Stimulated activated CD4-positive, alpha-beta T cell treated with anti-CD3 and anti-CD28 coated beads, Interleukin-4, amount 100 ng/mL, for 4 hours (primary cell): ENCODE measurements around the gene TBC1D22A.

Experiments used
- DNase-seq, 2 experiments: peaks; one replicate each; pipeline ENCODE4 v3.0.0-alpha.2; 2020

The TBC1D22A gene

GRCh38 chr22:46893281-46894020 lies 131.0 kb downstream of the TBC1D22A start:
- no peak for DNase-seq

- DNase-seq, result no peak
Measured at GRCh38 chr22:46894081-46894671, 131.7 kb downstream of the TBC1D22A start.

GRCh38 chr22:46894851-46895640 lies 132.6 kb downstream of the TBC1D22A start:
- DNase-seq, result no peak

GRCh38 chr22:46895753-46896152 lies 133.3 kb downstream of the TBC1D22A start:
- no peak for DNase-seq

- no peak for DNase-seq
Measured at GRCh38 chr22:46896166-46896565, 133.7 kb downstream of the TBC1D22A start.

- no peak for DNase-seq
Measured at GRCh38 chr22:46896568-46897245, 134.3 kb downstream of the TBC1D22A start.

- DNase-seq, result no peak
Measured at GRCh38 chr22:46897246-46897623, 134.8 kb downstream of the TBC1D22A start.

GRCh38 chr22:46900549-46900948 lies 138.1 kb downstream of the TBC1D22A start:
- DNase-seq, result no peak

GRCh38 chr22:46902436-46902835 lies 140.0 kb downstream of the TBC1D22A start:
- DNase-seq, result no peak

- DNase-seq, result no peak
Measured at GRCh38 chr22:46902998-46903916, 140.8 kb downstream of the TBC1D22A start.

- no peak for DNase-seq
Measured at GRCh38 chr22:46905415-46905814, 143.0 kb downstream of the TBC1D22A start.

GRCh38 chr22:46905834-46906233 lies 143.4 kb downstream of the TBC1D22A start:
- DNase-seq, result no peak

- no peak for DNase-seq
Measured at GRCh38 chr22:46906326-46907045, 144.0 kb downstream of the TBC1D22A start.

- no peak for DNase-seq
Measured at GRCh38 chr22:46907241-46908215, 145.1 kb downstream of the TBC1D22A start.

- DNase-seq, result no peak
Measured at GRCh38 chr22:46908641-46909107, 146.2 kb downstream of the TBC1D22A start.

- DNase-seq, result no peak
Measured at GRCh38 chr22:46909237-46910030, 147.0 kb downstream of the TBC1D22A start.

- no peak for DNase-seq
Measured at GRCh38 chr22:46910624-46911023, 148.2 kb downstream of the TBC1D22A start.

GRCh38 chr22:46911346-46911745 lies 148.9 kb downstream of the TBC1D22A start:
- DNase-seq, result no peak

GRCh38 chr22:46913351-46913750 lies 150.9 kb downstream of the TBC1D22A start:
- DNase-seq, result no peak
